DOHH2 (cell line): ENCODE data around the gene VEGFB.
A peak's percentile ranks its signal among the peaks of the same experiment; 100 is the strongest.

Source experiments
- H3F3A ChIP-seq: fragments of 200-600 bp; sonication (generic), shearing (Covaris generic); 2 replicates; pipeline ENCODE4 v1.6.0; 2016; ENCODE audit warnings: antibody characterized with exemption, mild to moderate bottlenecking; ENCODE audit not compliant: control insufficient read depth, insufficient read depth
- H3K27ac ChIP-seq: fragments of 200-600 bp; sonication (generic); 2 replicates; pipeline ENCODE4 v1.5.1; 2014; ENCODE audit warnings: low read depth, mild to moderate bottlenecking, low read length, moderate library complexity
- H3K27me3 ChIP-seq: fragments of 200-600 bp; sonication (generic); 2 replicates; pipeline ENCODE4 v1.6.1; 2014; ENCODE audit warnings: mild to moderate bottlenecking, low read length, mixed read lengths; ENCODE audit not compliant: control insufficient read depth
- H3K36me3 ChIP-seq: fragments of 200-600 bp; sonication (generic); 2 replicates; pipeline ENCODE4 v1.6.1; 2014; ENCODE audit warnings: mild to moderate bottlenecking, low read length, moderate library complexity, mixed read lengths; ENCODE audit not compliant: control insufficient read depth
- H3K4me1 ChIP-seq: fragments of 200-600 bp; sonication (generic); 2 replicates; pipeline ENCODE4 v1.6.1; 2014; ENCODE audit warnings: mild to moderate bottlenecking, low read length, mixed read lengths; ENCODE audit not compliant: control insufficient read depth
- H3K4me2 ChIP-seq: fragments of 200-600 bp; sonication (generic); 2 replicates; pipeline ENCODE4 v1.6.0; 2014; ENCODE audit warnings: mild to moderate bottlenecking, low read length, moderate library complexity
- H3K4me3 ChIP-seq: fragments of 200-600 bp; sonication (generic); 2 replicates; pipeline ENCODE4 v1.5.1; 2014; ENCODE audit warnings: mild to moderate bottlenecking, low read length, mixed read lengths
- H3K79me2 ChIP-seq: fragments of 200-600 bp; sonication (generic); 2 replicates; pipeline ENCODE4 v1.6.1; 2014; ENCODE audit warnings: mild to moderate bottlenecking, low read length, mixed read lengths; ENCODE audit not compliant: control insufficient read depth
- H3K9me2 ChIP-seq: fragments of 200-600 bp; sonication (generic); replicated peaks from 2 replicates; pipeline ENCODE4 v1.6.1; 2014; ENCODE audit warnings: mild to moderate bottlenecking, low read length, mixed read lengths; ENCODE audit not compliant: control insufficient read depth
- H3K9me3 ChIP-seq: fragments of 200-600 bp; sonication (generic); 2 replicates; pipeline ENCODE4 v1.6.1; 2014; ENCODE audit warnings: antibody characterized with exemption, low read length, mixed read lengths; ENCODE audit not compliant: control insufficient read depth, insufficient read depth
- H4K20me1 ChIP-seq: fragments of 200-600 bp; sonication (generic); 2 replicates; pipeline ENCODE4 v1.6.0; 2014; ENCODE audit warnings: low read depth, mild to moderate bottlenecking, antibody characterized with exemption, low read length, moderate library complexity; ENCODE audit not compliant: control insufficient read depth, insufficient read depth
- EZH2phosphoT487 ChIP-seq: fragments of 200-600 bp; sonication (generic); IDR thresholded peaks from 2 replicates; pipeline ENCODE4 v1.6.1; 2017; ENCODE audit warnings: borderline replicate concordance, mild to moderate bottlenecking, antibody characterized with exemption, low read length, moderate library complexity, mixed read lengths
- TF ChIP-seq, protein P1 (sequence below): fragments of 200-600 bp; sonication (generic); IDR thresholded peaks from one replicate; pipeline ENCODE4 v1.5.1; 2014; ENCODE audit warnings: antibody characterized with exemption, mild to moderate bottlenecking, low read depth, low read length; ENCODE audit not compliant: poor library complexity, severe bottlenecking

Gene VEGFB

DNA sequence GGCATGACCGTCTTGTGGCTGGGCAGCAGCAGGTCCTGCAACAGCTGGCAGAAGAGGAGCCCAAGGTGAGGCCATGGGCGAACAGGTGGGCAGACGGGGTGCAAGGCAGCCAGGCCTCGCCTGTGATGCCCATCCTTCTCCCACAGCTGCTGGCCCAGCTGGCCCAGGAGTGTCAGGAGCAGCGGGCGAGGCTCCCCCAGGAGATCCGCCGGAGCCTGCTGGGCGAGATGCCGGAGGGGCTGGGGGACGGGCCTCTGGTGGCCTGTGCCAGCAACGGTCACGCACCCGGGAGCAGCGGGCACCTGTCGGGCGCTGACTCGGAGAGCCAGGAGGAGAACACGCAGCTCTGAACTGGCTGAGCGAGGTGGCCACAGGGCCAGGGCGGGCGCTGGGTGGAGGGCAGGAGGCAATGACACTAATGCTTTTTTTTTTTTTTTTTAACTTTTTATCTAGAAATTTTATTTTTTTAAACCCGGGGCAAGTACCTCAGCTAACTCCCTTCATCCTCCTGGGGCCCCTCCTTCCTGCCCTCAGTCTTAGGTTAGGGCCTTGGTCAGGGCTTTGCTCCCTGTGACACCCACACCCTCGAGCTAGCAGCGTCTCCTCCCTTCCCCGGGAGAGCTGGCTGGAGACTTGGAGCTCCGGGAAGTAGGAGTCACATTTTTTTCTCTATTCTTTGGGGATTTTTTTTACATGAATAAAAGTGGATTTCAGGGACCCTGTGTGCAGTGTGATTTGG lies 33.0 kb downstream of the VEGFB start:
- H3K9me3 ChIP-seq = no peaks in the 10 kb centered on the region
- peaks cover 26% of the 10 kb centered on the region for H3K79me2 ChIP-seq
- H3K9me2 ChIP-seq = no peaks in the 10 kb centered on the region
- peaks cover 9% of the 10 kb centered on the region for H3F3A ChIP-seq
- no peak overlapping the region for H3K4me2 ChIP-seq
- no peaks in the 10 kb centered on the region for H4K20me1 ChIP-seq
- no peaks in the 10 kb centered on the region for H3K27me3 ChIP-seq
- no peak overlapping the region for H3K4me3 ChIP-seq
- TF ChIP-seq, protein P1, sequence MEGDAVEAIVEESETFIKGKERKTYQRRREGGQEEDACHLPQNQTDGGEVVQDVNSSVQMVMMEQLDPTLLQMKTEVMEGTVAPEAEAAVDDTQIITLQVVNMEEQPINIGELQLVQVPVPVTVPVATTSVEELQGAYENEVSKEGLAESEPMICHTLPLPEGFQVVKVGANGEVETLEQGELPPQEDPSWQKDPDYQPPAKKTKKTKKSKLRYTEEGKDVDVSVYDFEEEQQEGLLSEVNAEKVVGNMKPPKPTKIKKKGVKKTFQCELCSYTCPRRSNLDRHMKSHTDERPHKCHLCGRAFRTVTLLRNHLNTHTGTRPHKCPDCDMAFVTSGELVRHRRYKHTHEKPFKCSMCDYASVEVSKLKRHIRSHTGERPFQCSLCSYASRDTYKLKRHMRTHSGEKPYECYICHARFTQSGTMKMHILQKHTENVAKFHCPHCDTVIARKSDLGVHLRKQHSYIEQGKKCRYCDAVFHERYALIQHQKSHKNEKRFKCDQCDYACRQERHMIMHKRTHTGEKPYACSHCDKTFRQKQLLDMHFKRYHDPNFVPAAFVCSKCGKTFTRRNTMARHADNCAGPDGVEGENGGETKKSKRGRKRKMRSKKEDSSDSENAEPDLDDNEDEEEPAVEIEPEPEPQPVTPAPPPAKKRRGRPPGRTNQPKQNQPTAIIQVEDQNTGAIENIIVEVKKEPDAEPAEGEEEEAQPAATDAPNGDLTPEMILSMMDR = no peak
- no peak for TF ChIP-seq EZH2phosphoT487
- H3K4me1 ChIP-seq = peaks cover 24% of the 10 kb centered on the region
- no peak overlapping the region for H3K27ac ChIP-seq
- H3K36me3 ChIP-seq = peaks cover 39% of the 10 kb centered on the region

DNA sequence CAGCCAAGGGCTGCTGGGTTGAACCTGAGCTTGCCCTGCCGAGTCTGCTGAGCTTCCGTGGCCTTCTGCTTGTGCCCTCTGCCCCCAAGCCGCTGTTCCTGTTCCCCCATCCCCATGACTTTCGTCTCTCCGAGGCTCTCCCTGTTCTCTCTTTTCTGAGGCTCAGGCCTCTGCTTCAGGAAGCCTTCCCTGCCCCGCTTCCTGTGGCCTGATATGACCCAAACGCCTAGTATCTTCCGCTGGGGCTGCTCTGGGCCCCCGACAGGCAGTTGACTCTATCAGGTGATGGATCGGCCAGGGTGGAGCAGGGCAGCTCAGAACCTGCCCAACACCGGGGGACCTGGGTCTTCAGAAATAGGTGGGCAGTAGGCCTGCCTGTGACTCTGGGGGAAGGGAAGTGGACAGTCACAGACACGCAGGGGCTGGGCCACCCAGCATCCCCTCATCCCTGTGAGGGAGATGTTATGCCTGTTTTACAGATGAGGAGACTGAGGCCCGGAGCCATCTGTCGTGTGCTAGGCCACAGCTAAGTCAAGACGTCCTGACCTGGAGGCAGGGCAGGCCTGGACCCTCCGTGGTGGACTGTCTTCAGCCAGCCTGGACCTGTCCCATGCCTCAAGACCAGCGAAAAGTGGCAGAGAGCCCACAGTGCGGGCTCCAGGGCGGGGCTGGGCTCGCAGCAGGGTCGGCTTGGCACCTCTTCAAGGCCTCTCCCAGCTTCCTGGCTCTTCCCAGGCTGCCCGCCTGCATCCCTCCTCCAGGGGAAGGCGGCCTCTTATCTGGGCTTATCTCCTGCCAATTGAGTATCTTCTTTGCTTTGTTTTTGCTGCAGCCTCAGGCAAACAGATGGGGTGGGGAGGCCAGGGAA lies 33.9 kb downstream of the VEGFB start:
- Histone ChIP-seq H3K27me3 (no peaks in the 10 kb centered on the region), H3K4me3 (peak overlapping the region; percentile 90), H3K9me2 (no peaks in the 10 kb centered on the region), H3K4me1 (peaks cover 26% of the 10 kb centered on the region), H3K36me3 (peaks cover 38% of the 10 kb centered on the region), H3K79me2 (peaks cover 30% of the 10 kb centered on the region), H3K4me2 (peak overlapping the region; percentile 100), H4K20me1 (no peaks in the 10 kb centered on the region), H3K27ac (peak overlapping the region; percentile 90), H3K9me3 (no peaks in the 10 kb centered on the region), H3F3A (peaks cover 12% of the 10 kb centered on the region)
- TF ChIP-seq, protein P1 = no peak
- no peak for TF ChIP-seq EZH2phosphoT487

GRCh38 chr11:64268893-64269539 lies 34.6 kb downstream of the VEGFB start:
- no peak for TF ChIP-seq EZH2phosphoT487
- TF ChIP-seq, protein P1 = peak; percentile 35
- Histone ChIP-seq H3F3A (peaks cover 12% of the 10 kb centered on the region), H4K20me1 (no peaks in the 10 kb centered on the region), H3K9me2 (no peaks in the 10 kb centered on the region), H3K27me3 (no peaks in the 10 kb centered on the region), H3K4me2 (peak overlapping the region; percentile 100), H3K4me1 (peaks cover 26% of the 10 kb centered on the region), H3K36me3 (peaks cover 33% of the 10 kb centered on the region), H3K4me3 (peak overlapping the region; percentile 90), H3K27ac (peak overlapping the region; percentile 90), H3K9me3 (no peaks in the 10 kb centered on the region), H3K79me2 (peaks cover 30% of the 10 kb centered on the region)
